IMR-90 (cell line): ENCODE measurements around the gene HRAS.

Experiments
- CEBPB ChIP-seq: IDR thresholded peaks from 2 replicates; pipeline ENCODE4 v1.6.1; 2012; ENCODE audit warnings: low read depth, low read length, improper control_type of control experiment
- CHD1 ChIP-seq: IDR thresholded peaks from 2 replicates; pipeline ENCODE4 v1.6.1; 2012; ENCODE audit warnings: low read depth, low read length, improper control_type of control experiment
- CTCF ChIP-seq: conservative IDR thresholded peaks from 2 replicates; pipeline ENCODE4 v1.5.1; 2012; ENCODE audit warnings: mild to moderate bottlenecking, low read depth, low read length, improper control_type of control experiment
- ELK1 ChIP-seq: fragments of 150-350 bp; IDR thresholded peaks from 2 replicates; pipeline ENCODE4 v1.6.1; 2016; ENCODE audit warnings: low read depth, mild to moderate bottlenecking, low read length, moderate library complexity, borderline replicate concordance
- FOS ChIP-seq: fragments of 150-350 bp; IDR thresholded peaks from 2 replicates; pipeline ENCODE4 v1.6.1; 2016; ENCODE audit warnings: low read depth, low read length
- MAFK ChIP-seq: IDR thresholded peaks from 2 replicates; pipeline ENCODE4 v1.6.1; 2012; ENCODE audit warnings: low read depth, low read length, improper control_type of control experiment
- MXI1 ChIP-seq: IDR thresholded peaks from 2 replicates; pipeline ENCODE4 v1.6.1; 2012; ENCODE audit warnings: low read depth, mild to moderate bottlenecking, low read length, moderate library complexity, borderline replicate concordance
- NFE2L2 ChIP-seq: fragments of 150-350 bp; IDR thresholded peaks from 2 replicates; pipeline ENCODE4 v1.6.1; 2016; ENCODE audit warnings: low read depth, mild to moderate bottlenecking, low read length
- POLR2A ChIP-seq: IDR thresholded peaks from 2 replicates; pipeline ENCODE4 v1.6.1; 2012; ENCODE audit warnings: mild to moderate bottlenecking, low read depth, low read length
- RAD21 ChIP-seq: IDR thresholded peaks from 2 replicates; pipeline ENCODE4 v1.6.1; 2012; ENCODE audit warnings: low read length, improper control_type of control experiment
- RCOR1 ChIP-seq: IDR thresholded peaks from 2 replicates; pipeline ENCODE4 v1.6.1; 2012; ENCODE audit warnings: mild to moderate bottlenecking, low read length, improper control_type of control experiment; ENCODE audit not compliant: insufficient replicate concordance
- RFX5 ChIP-seq: IDR thresholded peaks from 2 replicates; pipeline ENCODE4 v1.8.0; 2012; ENCODE audit warnings: low read depth, mild to moderate bottlenecking, low read length, moderate library complexity
- SMC3 ChIP-seq: fragments of 150-350 bp; IDR thresholded peaks from 2 replicates; pipeline ENCODE4 v1.6.1; 2016; ENCODE audit warnings: low read depth, mild to moderate bottlenecking, antibody characterized with exemption, low read length, moderate library complexity
- USF2 ChIP-seq: fragments of 150-350 bp; IDR thresholded peaks from 2 replicates; pipeline ENCODE4 v1.6.1; 2017; ENCODE audit warnings: mild to moderate bottlenecking, antibody characterized with exemption, low read length, low read depth

- TF ChIP-seq CTCF (no peak), POLR2A (no peak), RFX5 (no peak), CHD1 (no peak), MAFK (no peak), MXI1 (no peak), CEBPB (no peak), FOS (no peak), RAD21 (no peak), NFE2L2 (no peak), USF2 (no peak), RCOR1 (no peak), ELK1 (no peak), SMC3 (no peak)
Observed at GRCh38 chr11:551596-551995, 16.2 kb upstream of the HRAS start.
